Activated T-helper 17 cell treated with anti-CD3 and anti-CD28 coated beads, Interleukin-2, amount 50 U/mL, for 72 hours (primary cell): Measurements from ENCODE around the gene TMIGD3. TPM values are rescaled to one million over a fixed set of nuclear protein-coding genes. Genes with fewer than 3 reads are reported as not detected.
A peak's percentile ranks its signal among the peaks of the same experiment; 100 is the strongest.
"Not testable (repeated sequence)": the region's sequence is repeated elsewhere in the genome, so short reads cannot be mapped to it uniquely, and the experiment has no call there.

Experiments used
- ATAC-seq: fragments of 150-1000 bp; cut with Tn5 transposase; replicated peaks from 2 replicates; pipeline ENCODE4 v1.10.0; 2021; ENCODE audit warnings: mild to moderate bottlenecking, moderate library complexity
- H3K27ac Mint-ChIP-seq: one replicate; pipeline ENCODE4 v1.8.0; 2022; ENCODE audit warnings: mixed read lengths
- H3K27me3 Mint-ChIP-seq: one replicate; pipeline ENCODE4 v1.8.0; 2022; ENCODE audit warnings: mixed read lengths
- H3K36me3 Mint-ChIP-seq: one replicate; pipeline ENCODE4 v1.8.0; 2022; ENCODE audit warnings: low read depth, mild to moderate bottlenecking, mixed read lengths
- H3K4me1 Mint-ChIP-seq: one replicate; pipeline ENCODE4 v1.8.0; 2022; ENCODE audit warnings: mixed read lengths
- H3K4me3 Mint-ChIP-seq: one replicate; pipeline ENCODE4 v1.8.0; 2022; ENCODE audit warnings: mild to moderate bottlenecking, mixed read lengths
- H3K9me3 Mint-ChIP-seq: one replicate; pipeline ENCODE4 v1.8.0; 2022; ENCODE audit warnings: mixed read lengths
- total RNA-seq, 2 donors: library from RNA; stranded (reverse); gene quantifications; one replicate each; pipeline ENCODE4 v1.2.3, GENCODE V29; 2022

Gene TMIGD3
- under 1 TPM in 1 of 2 donors, not detected in 1; 0.41 TPM for total RNA-seq

GRCh38 chr1:111503585-111504060 is at the start of gene TMIGD3, which contains the start of gene ADORA3:
Gene TMIGD3 (minus strand): TSS chr1:111503633. CDS start chr1:111503354, 279 bp downstream.
Gene ADORA3 (minus strand): TSS chr1:111503633. CDS start chr1:111503354, 279 bp downstream.
- Mint-ChIP-seq H3K4me1 (peaks cover 26% of the 10 kb centered on the region), H3K27me3 (no peaks in the 10 kb centered on the region), H3K27ac (peak within 1 kb of the TSS; percentile 5), H3K36me3 (no peaks in the 10 kb centered on the region), H3K4me3 (peak within 1 kb of the TSS; percentile 41), H3K9me3 (no peaks in the 10 kb centered on the region)
- no peak for ATAC-seq

- H3K4me3 Mint-ChIP-seq = no peak overlapping the region
- H3K27ac Mint-ChIP-seq = no peak overlapping the region
- ATAC-seq = no peak
- no peaks in the 10 kb centered on the region for H3K36me3 Mint-ChIP-seq
- H3K27me3 Mint-ChIP-seq = peaks cover 3% of the 10 kb centered on the region
- H3K4me1 Mint-ChIP-seq = no peaks in the 10 kb centered on the region
- no peaks in the 10 kb centered on the region for H3K9me3 Mint-ChIP-seq
These were observed 49.8 kb upstream of the TMIGD3 start for GRCh38 chr1:111553196-111553595.

GRCh38 chr1:111552587-111552986 is 49.2 kb upstream of the TMIGD3 start:
- Mint-ChIP-seq H3K4me3 (no peak overlapping the region), H3K27me3 (peaks cover 3% of the 10 kb centered on the region), H3K27ac (no peak overlapping the region), H3K9me3 (no peaks in the 10 kb centered on the region), H3K36me3 (no peaks in the 10 kb centered on the region), H3K4me1 (no peaks in the 10 kb centered on the region)
- no peak for ATAC-seq

GRCh38 chr1:111551623-111552411 is 48.4 kb upstream of the TMIGD3 start:
- Mint-ChIP-seq H3K27ac (no peak overlapping the region), H3K9me3 (no peaks in the 10 kb centered on the region), H3K4me3 (no peak overlapping the region), H3K27me3 (peaks cover 3% of the 10 kb centered on the region), H3K4me1 (no peaks in the 10 kb centered on the region), H3K36me3 (no peaks in the 10 kb centered on the region)
- no peak for ATAC-seq

GRCh38 chr1:111547786-111548185 is 44.4 kb upstream of the TMIGD3 start:
- H3K27ac Mint-ChIP-seq, H3K9me3 Mint-ChIP-seq, H3K27me3 Mint-ChIP-seq, ATAC-seq, H3K4me3 Mint-ChIP-seq, H3K36me3 Mint-ChIP-seq, H3K4me1 Mint-ChIP-seq: not testable (repeated sequence)

DNA sequence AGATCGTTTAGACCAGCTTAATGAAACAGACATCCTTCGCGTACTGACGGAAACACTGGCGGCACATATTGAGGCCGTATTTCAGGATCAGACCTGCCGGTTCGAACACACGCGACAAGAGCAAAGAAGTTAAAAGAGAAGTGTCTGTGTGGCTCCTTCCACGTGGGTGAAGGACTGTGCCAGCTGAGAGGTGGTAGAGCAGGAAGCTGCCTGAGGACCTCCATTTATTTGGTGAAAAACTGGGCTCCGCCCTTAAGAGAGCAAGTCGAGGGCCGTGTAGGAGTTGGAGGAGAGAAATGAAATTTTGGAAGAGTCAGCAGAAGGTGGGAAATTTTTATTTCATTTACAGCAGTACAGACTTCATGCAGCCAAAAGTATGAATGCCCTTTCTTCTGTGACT is 38.8 kb upstream of the TMIGD3 start:
- Mint-ChIP-seq H3K27ac (no peak overlapping the region), H3K4me1 (peaks cover 11% of the 10 kb centered on the region), H3K27me3 (peaks cover 4% of the 10 kb centered on the region), H3K9me3 (peaks cover 8% of the 10 kb centered on the region), H3K4me3 (no peak overlapping the region), H3K36me3 (no peaks in the 10 kb centered on the region)
- ATAC-seq = no peak

GRCh38 chr1:111541721-111542120 is 38.3 kb upstream of the TMIGD3 start:
- Mint-ChIP-seq H3K4me1 (peaks cover 11% of the 10 kb centered on the region), H3K27me3 (peaks cover 4% of the 10 kb centered on the region), H3K36me3 (no peaks in the 10 kb centered on the region), H3K27ac (no peak overlapping the region), H3K4me3 (no peak overlapping the region), H3K9me3 (peaks cover 8% of the 10 kb centered on the region)
- ATAC-seq = no peak

DNA sequence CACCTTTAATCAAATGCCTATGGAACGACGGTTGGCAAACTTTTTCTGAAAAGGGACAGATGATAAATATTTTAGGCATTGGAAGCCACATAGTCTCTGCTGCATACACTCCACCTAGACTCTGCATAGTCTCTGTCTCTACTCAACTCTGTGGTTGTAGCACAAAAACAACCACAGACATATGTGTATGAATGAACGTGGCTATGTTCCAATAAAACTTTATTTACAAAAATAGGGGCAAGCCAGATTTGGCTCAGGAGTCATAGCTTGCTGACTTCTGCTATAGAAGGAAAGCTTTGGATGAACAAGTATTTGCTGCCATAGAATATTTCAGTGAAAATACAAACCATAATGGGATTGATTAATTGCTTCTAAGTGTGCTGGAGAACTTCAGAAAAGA is 37.5 kb upstream of the TMIGD3 start:
- ATAC-seq = no peak
- Mint-ChIP-seq H3K27ac (no peak overlapping the region), H3K4me1 (peaks cover 11% of the 10 kb centered on the region), H3K4me3 (no peak overlapping the region), H3K9me3 (peaks cover 8% of the 10 kb centered on the region), H3K27me3 (peaks cover 4% of the 10 kb centered on the region), H3K36me3 (no peaks in the 10 kb centered on the region)

DNA sequence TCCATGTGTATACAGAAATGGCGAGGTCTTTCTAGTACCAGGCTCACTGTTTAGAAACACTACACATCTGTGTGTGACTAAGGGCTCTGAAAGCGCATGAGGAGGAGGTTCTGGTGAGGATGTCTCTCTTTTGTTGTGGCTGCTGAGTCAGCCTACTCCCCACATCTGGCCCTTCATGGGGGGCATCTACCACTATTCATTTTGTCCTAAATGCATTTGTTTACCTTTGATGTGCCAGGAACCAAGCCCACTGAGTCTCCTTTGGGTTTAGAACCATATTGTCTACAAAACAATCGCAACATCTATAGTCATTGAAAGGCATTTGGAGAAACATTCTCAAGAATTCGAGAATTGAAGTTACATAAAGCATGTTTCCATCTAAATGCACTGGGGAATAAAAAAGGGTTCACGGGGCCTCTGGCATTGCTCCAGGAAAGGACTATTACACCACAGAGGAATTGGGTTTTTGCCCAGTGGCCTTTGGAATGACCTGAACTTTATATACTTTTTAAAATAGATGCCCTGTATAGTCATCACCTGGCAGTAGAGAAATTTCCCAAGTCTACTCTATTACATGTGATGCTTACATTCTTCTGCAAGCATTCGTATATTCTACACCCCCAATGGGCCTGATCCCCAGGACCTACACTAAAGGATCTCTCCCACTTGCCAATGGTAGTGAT is 35.1 kb upstream of the TMIGD3 start:
- ATAC-seq = no peak
- H3K9me3 Mint-ChIP-seq = peaks cover 4% of the 10 kb centered on the region
- H3K4me1 Mint-ChIP-seq = peaks cover 11% of the 10 kb centered on the region
- no peak overlapping the region for H3K4me3 Mint-ChIP-seq
- H3K27me3 Mint-ChIP-seq = peaks cover 4% of the 10 kb centered on the region
- H3K27ac Mint-ChIP-seq = no peak overlapping the region
- H3K36me3 Mint-ChIP-seq = no peaks in the 10 kb centered on the region

DNA sequence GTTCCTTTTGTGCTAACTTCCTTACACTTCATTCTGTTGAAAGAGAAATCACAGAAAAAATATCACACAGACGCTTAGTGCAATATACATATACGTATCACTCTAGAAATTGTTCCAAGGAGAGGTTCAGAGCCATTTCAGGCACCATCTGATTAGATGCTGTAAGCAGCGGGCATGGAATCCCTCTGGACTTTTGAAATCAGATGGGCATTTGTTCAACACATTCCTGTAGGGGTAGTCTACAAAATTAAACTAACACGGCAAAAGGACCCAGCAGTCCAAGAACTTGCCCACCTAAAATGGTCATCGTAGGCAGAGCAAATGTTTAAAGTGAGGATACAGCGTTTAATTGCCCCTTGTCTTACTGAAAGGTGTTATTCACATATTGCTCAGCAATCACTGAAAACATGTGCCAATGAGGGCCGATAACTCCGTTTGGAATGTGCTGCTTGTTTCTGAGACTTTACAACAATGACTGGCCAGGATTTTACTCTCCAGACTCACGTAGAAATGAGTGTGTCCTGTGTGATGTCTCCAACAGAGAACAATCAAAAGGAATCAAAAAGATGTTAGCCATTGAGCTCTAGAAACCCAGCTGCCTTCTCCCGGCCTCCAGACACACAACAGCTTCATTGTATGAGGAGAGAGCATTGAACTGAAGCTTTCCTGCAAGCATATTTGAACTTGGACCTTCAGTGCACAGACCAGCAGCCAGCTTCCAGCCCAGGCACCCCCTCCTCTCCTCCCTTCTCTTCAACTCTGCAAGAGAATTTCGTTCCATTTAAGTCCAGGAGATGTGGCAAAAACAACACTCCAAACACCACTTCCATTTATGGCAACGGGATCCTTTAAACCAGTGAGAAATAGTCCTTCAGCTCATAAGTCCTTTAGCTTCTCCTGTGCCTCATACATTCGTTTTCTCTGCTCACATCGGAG is 32.1 kb upstream of the TMIGD3 start:
- Mint-ChIP-seq H3K27me3 (no peaks in the 10 kb centered on the region), H3K9me3 (no peaks in the 10 kb centered on the region), H3K36me3 (no peaks in the 10 kb centered on the region), H3K4me1 (peaks cover 4% of the 10 kb centered on the region), H3K27ac (no peak overlapping the region), H3K4me3 (no peak overlapping the region)
- ATAC-seq = no peak

DNA sequence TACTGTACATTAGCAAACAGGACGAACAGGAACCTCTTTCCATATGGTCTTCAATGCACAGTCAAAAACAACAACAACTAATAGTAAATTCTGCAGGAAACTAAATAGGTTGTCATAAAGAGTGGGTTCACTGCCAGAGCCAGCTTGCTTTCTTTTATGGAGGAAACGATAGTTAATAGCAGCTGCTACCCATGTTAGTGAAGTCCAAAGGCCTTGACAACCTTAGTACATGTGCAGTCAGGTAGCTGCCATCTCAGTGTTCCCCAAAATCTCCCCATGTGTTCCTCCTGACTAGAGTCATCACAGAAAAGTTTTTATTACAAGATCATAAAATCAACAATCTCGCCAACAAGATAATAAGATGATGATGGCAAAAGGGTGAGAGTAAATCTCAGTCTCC is 16.6 kb upstream of the TMIGD3 start:
- no peak for ATAC-seq
- peaks cover 24% of the 10 kb centered on the region for H3K4me1 Mint-ChIP-seq
- no peak overlapping the region for H3K27ac Mint-ChIP-seq

GRCh38 chr1:111517469-111518225 is 14.2 kb upstream of the TMIGD3 start:
- Mint-ChIP-seq H3K36me3 (no peaks in the 10 kb centered on the region), H3K27me3 (no peaks in the 10 kb centered on the region), H3K9me3 (no peaks in the 10 kb centered on the region), H3K4me3 (peak overlapping the region; percentile 48), H3K27ac (no peak overlapping the region), H3K4me1 (peaks cover 34% of the 10 kb centered on the region)
- ATAC-seq = peak; percentile 63

More for the DNA sequence above, 16.6 kb upstream of the TMIGD3 start:
- no peaks in the 10 kb centered on the region for H3K36me3 Mint-ChIP-seq
- H3K27me3 Mint-ChIP-seq = no peaks in the 10 kb centered on the region
- H3K4me3 Mint-ChIP-seq = no peak overlapping the region
- no peaks in the 10 kb centered on the region for H3K9me3 Mint-ChIP-seq

GRCh38 chr1:111516005-111516535 is 12.6 kb upstream of the TMIGD3 start:
- Mint-ChIP-seq H3K9me3 (no peaks in the 10 kb centered on the region), H3K27me3 (no peaks in the 10 kb centered on the region), H3K27ac (no peak overlapping the region), H3K36me3 (no peaks in the 10 kb centered on the region), H3K4me1 (peaks cover 34% of the 10 kb centered on the region), H3K4me3 (peak overlapping the region; percentile 48)
- peak; percentile 27 for ATAC-seq
